RWPE1 (cell line): ENCODE results near the gene SWSAP1.
A peak's percentile ranks its signal among the peaks of the same experiment; 100 is the strongest.
"Not testable (repeated sequence)": the region's sequence is repeated elsewhere in the genome, so short reads cannot be mapped to it uniquely, and the experiment has no call there.

Source experiments
- CTCF ChIA-PET: fragments of 350-600 bp; sonication (Branson Sonifier 250); formaldehyde crosslinking; extraction: SDS; loops from one replicate; lab custom pipeline; 2021; lab: Yijun Ruan, JAX
- POLR2A ChIA-PET: fragments of 400-600 bp; formaldehyde crosslinking; extraction: SDS; loops from one replicate; lab custom pipeline; 2020; ENCODE audit warnings: antibody characterized with exemption; ENCODE audit not compliant: low non-redundant PET; lab: Yijun Ruan, JAX
- DNase-seq: peaks from one replicate; pipeline ENCODE4 v3.0.0; 2012; ENCODE audit warnings: low spot score
- H3K27ac ChIP-seq: fragments of 450-650 bp; 2 replicates; pipeline ENCODE4 v1.5.1; 2017
- TF ChIP-seq, protein P1 (sequence below): fragments of 450-650 bp; conservative IDR thresholded peaks from 2 replicates; pipeline ENCODE4 v1.5.1; 2017; ENCODE audit warnings: low read depth, mild to moderate bottlenecking

SWSAP1 gene

DNA sequence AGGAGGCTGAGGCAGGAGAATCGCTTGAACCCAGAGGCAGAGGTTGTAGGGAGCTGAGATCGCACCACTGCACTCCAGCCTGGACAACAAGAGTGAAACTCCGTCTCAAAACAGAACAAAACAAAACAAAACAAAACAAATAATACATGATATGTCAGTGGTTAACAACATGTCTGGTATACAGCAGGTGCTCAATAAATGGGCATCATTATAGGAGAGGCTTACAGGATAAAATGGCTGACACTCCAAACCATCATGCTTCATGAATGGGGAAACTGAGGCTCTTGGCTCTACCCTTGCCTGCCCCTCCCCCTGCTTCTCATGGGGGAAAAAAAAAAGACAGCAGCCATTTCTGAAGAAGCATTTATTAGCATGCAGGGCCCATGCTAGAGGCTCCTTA lies 32.0 kb upstream of the SWSAP1 start:
- no peak for DNase-seq
- CTCF ChIA-PET: interaction anchor here (0.5 to 0.6 kb wide), 2 partner anchors 89 to 147 kb away, joined by 3 to 4 read pairs; no protein-coding TSS in a partner anchor
- POLR2A ChIA-PET: no interaction called here
- H3K27ac ChIP-seq: peak overlapping the region; percentile 88
- TF ChIP-seq, protein P1, sequence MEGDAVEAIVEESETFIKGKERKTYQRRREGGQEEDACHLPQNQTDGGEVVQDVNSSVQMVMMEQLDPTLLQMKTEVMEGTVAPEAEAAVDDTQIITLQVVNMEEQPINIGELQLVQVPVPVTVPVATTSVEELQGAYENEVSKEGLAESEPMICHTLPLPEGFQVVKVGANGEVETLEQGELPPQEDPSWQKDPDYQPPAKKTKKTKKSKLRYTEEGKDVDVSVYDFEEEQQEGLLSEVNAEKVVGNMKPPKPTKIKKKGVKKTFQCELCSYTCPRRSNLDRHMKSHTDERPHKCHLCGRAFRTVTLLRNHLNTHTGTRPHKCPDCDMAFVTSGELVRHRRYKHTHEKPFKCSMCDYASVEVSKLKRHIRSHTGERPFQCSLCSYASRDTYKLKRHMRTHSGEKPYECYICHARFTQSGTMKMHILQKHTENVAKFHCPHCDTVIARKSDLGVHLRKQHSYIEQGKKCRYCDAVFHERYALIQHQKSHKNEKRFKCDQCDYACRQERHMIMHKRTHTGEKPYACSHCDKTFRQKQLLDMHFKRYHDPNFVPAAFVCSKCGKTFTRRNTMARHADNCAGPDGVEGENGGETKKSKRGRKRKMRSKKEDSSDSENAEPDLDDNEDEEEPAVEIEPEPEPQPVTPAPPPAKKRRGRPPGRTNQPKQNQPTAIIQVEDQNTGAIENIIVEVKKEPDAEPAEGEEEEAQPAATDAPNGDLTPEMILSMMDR: no peak

DNA sequence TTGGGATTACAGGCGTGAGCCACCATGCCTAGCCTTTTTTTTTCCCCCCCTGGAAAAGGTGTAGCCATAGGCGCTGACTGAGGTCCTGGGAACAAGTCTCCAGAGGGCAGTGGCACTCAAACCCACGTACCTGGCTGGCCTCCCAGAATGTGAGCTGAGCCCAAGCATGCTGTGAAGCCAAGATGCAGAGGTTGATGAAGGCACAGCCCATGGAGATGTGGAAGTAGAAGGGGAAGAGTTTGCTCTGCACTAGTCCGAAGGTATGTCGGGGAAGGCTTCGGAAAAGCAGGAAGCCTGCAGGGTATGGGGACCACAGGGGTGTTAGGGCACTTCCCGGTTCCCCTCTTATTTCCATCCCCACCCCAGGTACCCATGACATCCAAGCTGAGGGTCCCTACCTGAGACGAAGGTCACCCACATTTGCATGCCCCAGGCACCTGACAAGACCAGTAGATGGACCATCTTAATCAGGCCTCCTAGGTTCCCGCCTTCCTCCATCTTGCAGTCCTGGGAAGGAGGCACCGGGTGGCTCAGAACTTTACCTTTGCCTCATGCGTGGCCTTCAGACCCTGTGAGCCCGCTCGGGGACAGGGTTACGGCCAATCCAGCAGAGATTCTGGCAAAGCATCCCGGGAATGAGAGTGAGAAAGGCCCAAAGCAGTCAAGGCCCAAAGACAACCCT lies 29.2 kb upstream of the SWSAP1 start:
- ChIA-PET CTCF (interaction anchor here (0.5 to 2.2 kb wide), 4 partner anchors 36 to 57 kb away, joined by 3 to 7 read pairs (median 4); no protein-coding TSS in a partner anchor), POLR2A (interaction anchor here (0.5 to 2.3 kb wide), 2 partner anchors 27 to 36 kb away, joined by 7 to 9 read pairs; no protein-coding TSS in a partner anchor)
- TF ChIP-seq, protein P1: no peak
- no peak for DNase-seq
- peak overlapping the region; percentile 88 for H3K27ac ChIP-seq

DNA sequence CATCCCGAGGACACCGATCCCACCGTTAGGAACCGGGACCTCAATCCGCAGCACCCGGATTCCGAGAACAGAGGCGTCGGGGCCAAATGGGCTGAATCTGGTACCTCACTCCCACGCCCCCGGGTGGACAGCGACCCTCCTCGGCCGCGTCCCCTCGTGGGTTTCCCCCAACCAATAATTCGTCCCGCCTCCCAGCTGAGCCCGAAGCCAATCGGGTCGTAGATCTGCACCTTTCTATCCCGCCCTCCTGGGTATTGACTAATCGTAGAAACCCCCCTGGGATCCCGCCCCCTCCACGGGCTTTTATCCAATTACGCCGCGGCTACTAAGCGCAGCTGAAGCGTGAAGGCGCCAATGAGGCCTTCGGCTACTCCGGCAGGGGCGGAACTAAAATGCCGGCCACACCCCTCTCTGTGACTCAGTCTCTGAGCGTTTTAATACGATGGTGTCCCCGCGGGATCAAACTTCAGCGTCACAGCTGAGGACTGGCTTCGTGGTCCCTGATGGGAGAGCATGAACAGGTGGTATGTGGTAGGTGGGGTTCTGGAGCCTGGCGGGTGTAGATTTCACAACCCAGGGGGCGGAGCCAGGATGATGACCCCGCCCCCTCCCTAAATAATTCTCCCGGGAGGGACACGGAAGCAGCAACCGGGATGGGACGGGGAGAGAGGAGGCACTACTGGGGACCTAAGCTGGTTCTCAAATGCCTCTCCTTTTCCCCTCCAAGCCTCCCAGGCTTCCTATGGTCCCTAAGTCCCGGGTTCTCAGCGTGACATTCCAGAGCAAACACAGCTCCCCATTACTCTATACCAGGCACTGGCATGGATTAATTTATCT lies 28.1 kb upstream of the SWSAP1 start, which contains the start of the genes CCDC159 and TMEM205:
TSS of gene CCDC159 (plus strand) at position 416 of the 837 bp plus-strand sequence. CDS start at position 504, 88 bp downstream.
TSS of gene TMEM205 (minus strand) at position 165 of the 837 bp plus-strand sequence. CDS start 649 bp downstream, outside the sequence.
- POLR2A ChIA-PET: interaction anchor here (2.3 kb wide), 1 partner anchor 35 kb away, joined by 7 read pairs; no protein-coding TSS in a partner anchor
- peak within 1 kb of the TSS; percentile 88 for H3K27ac ChIP-seq
- TF ChIP-seq, protein P1: no peak
- CTCF ChIA-PET: interaction anchor here (0.6 to 2.2 kb wide), 5 partner anchors 35 to 136 kb away, joined by 3 to 7 read pairs (median 3); no protein-coding TSS in a partner anchor
- DNase-seq: peak; percentile 99

DNA sequence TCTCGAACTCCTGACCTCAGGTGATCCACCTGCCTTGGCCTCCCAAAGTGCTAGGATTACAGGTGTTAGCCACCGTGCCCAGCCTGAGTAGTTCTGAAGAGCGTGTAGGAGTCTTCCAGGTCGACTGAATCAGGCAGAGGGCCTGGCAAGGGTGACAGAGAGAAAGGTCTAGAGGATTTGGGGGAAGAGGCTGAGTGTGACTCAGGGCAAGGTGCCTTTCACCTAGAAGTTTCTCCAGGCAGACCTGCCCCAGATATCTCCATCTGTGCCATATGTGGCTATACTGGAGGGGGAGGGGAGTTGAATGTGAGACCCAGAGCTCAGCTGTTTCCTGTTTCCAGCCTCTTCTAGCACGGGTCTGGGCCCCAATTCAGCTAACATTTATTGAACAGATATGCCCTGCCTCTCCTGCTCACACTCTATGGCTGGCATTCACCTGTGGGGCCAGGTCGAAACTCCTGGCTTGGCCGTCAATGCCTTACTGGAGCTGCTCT lies 26.9 kb upstream of the SWSAP1 start:
- TF ChIP-seq, protein P1: no peak
- ChIA-PET CTCF (interaction anchor here (0.5 to 2.2 kb wide), 2 partner anchors 33 to 55 kb away, joined by 3 to 7 read pairs; no protein-coding TSS in a partner anchor), POLR2A (no interaction called here)
- DNase-seq: no peak
- peak overlapping the region; percentile 88 for H3K27ac ChIP-seq

DNA sequence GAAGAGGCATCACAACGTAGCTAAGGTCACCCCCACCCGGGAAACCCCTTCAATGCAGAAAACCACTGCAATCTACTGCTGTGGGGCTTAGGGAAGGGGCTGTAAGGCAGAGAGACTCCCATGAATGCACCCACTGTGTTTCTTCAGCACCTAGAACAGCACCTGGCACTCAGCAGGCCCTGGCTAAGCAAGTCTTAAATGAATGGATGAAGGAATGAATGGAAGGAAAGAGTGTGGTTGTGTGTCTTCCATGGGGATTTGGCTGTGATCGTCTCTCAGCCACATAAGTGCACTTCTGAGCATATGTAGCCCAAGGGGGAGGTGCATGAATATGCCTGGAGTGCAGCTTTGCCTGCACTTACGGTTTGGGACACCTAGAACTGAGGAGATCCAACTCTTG lies 25.3 kb upstream of the SWSAP1 start:
- ChIA-PET CTCF (no interaction called here), POLR2A (no interaction called here)
- TF ChIP-seq, protein P1: no peak
- H3K27ac ChIP-seq: no peak overlapping the region
- no peak for DNase-seq

DNA sequence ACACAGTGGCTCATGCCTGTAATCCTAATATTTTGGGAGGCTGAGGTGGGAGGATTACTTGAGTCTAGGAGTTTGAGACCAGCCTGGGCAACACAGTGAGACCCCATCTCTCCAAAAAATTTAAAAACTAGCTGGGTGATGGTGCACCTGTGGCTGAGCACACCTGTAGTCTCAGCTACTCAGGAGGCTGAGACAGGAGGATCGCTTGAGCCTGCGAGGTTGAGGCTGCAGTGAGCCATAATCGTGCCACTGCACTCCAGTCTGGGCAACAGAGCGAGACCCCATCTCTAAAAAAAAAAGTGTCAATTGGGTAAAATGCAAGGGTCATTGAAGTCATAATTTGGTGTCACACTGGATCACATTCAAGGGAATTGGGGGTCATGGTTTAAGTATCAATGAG lies 20.4 kb upstream of the SWSAP1 start:
- DNase-seq, H3K27ac ChIP-seq, POLR2A ChIA-PET, CTCF ChIA-PET: not testable (repeated sequence)
